ENCODE measurements around the gene NADK. TPM values are rescaled to one million over a fixed set of nuclear protein-coding genes. Genes with fewer than 3 reads are reported as not detected.

The NADK gene
- total RNA-seq, 1 donor from 2014 or later, result 11.5 TPM

GRCh38 chr1:1788136-1788535 lies 9.9 kb upstream of the NADK start:
- Histone ChIP-seq H3K36me3 (ENCODE audit: control insufficient read depth in 3 of 3, insufficient read depth in 3 of 3, low read length in 3 of 3) (peaks cover 49 to 72% (median 60%) of the 10 kb centered on the region in 3 donors), H3K9me3 (ENCODE audit: control insufficient read depth in 3 of 3, low read length in 3 of 3) (no peaks in the 10 kb centered on the region), H3K4me1 (ENCODE audit: control insufficient read depth in 3 of 3, insufficient read depth in 3 of 3, low read length in 3 of 3) (peaks cover 6 to 12% (median 10%) of the 10 kb centered on the region in 3 donors), H3K9ac (ENCODE audit: low read depth in 1 of 3, low read length in 3 of 3) (peak overlapping the region in 1 of 3 donors; percentile 8), H3K27me3 (ENCODE audit: control insufficient read depth in 3 of 3, insufficient read depth in 3 of 3, low read length in 3 of 3) (no peaks in the 10 kb centered on the region), H3K4me3 (ENCODE audit: low read length in 3 of 3) (no peak overlapping the region), H3K27ac (ENCODE audit: low read depth, low read length) (no peak overlapping the region)

GRCh38 chr1:1786836-1787605 lies 8.8 kb upstream of the NADK start:
- H3K27ac ChIP-seq (ENCODE audit: low read depth, low read length), result no peak overlapping the region
- peaks cover 16 to 23% (median 20%) of the 10 kb centered on the region in 3 donors for H3K4me1 ChIP-seq (ENCODE audit: control insufficient read depth in 3 of 3, insufficient read depth in 3 of 3, low read length in 3 of 3)
- H3K9me3 ChIP-seq (ENCODE audit: control insufficient read depth in 3 of 3, low read length in 3 of 3), result no peaks in the 10 kb centered on the region
- H3K27me3 ChIP-seq (ENCODE audit: control insufficient read depth in 3 of 3, insufficient read depth in 3 of 3, low read length in 3 of 3), result no peaks in the 10 kb centered on the region
- H3K36me3 ChIP-seq (ENCODE audit: control insufficient read depth in 3 of 3, insufficient read depth in 3 of 3, low read length in 3 of 3), result peaks cover 48 to 62% (median 58%) of the 10 kb centered on the region in 3 donors
- H3K4me3 ChIP-seq (ENCODE audit: low read length in 3 of 3), result no peak overlapping the region
- no peak overlapping the region for H3K9ac ChIP-seq (ENCODE audit: low read depth in 1 of 3, low read length in 3 of 3)

- Histone ChIP-seq H3K36me3 (ENCODE audit: control insufficient read depth in 3 of 3, insufficient read depth in 3 of 3, low read length in 3 of 3) (peaks cover 39 to 55% (median 49%) of the 10 kb centered on the region in 3 donors), H3K9ac (ENCODE audit: low read depth in 1 of 3, low read length in 3 of 3) (no peak overlapping the region), H3K4me3 (ENCODE audit: low read length in 3 of 3) (no peak overlapping the region), H3K27me3 (ENCODE audit: control insufficient read depth in 3 of 3, insufficient read depth in 3 of 3, low read length in 3 of 3) (peaks cover 0 to 4% (median 3%) of the 10 kb centered on the region in 3 donors), H3K27ac (ENCODE audit: low read depth, low read length) (no peak overlapping the region), H3K4me1 (ENCODE audit: control insufficient read depth in 3 of 3, insufficient read depth in 3 of 3, low read length in 3 of 3) (peaks cover 26 to 36% (median 31%) of the 10 kb centered on the region in 3 donors), H3K9me3 (ENCODE audit: control insufficient read depth in 3 of 3, low read length in 3 of 3) (no peaks in the 10 kb centered on the region)
Observed at GRCh38 chr1:1785666-1786065, 7.4 kb upstream of the NADK start.

- H3K4me3 ChIP-seq (ENCODE audit: low read length in 3 of 3), result no peak overlapping the region
- H3K4me1 ChIP-seq (ENCODE audit: control insufficient read depth in 3 of 3, insufficient read depth in 3 of 3, low read length in 3 of 3), result peaks cover 26 to 43% (median 31%) of the 10 kb centered on the region in 3 donors
- no peaks in the 10 kb centered on the region for H3K9me3 ChIP-seq (ENCODE audit: control insufficient read depth in 3 of 3, low read length in 3 of 3)
- H3K9ac ChIP-seq (ENCODE audit: low read depth in 1 of 3, low read length in 3 of 3), result no peak overlapping the region
- H3K36me3 ChIP-seq (ENCODE audit: control insufficient read depth in 3 of 3, insufficient read depth in 3 of 3, low read length in 3 of 3), result peaks cover 34 to 50% (median 43%) of the 10 kb centered on the region in 3 donors
- no peak overlapping the region for H3K27ac ChIP-seq (ENCODE audit: low read depth, low read length)
- peaks cover 0 to 4% (median 3%) of the 10 kb centered on the region in 3 donors for H3K27me3 ChIP-seq (ENCODE audit: control insufficient read depth in 3 of 3, insufficient read depth in 3 of 3, low read length in 3 of 3)
Observed at GRCh38 chr1:1784933-1785332, 6.7 kb upstream of the NADK start.

- Histone ChIP-seq H3K9me3 (ENCODE audit: control insufficient read depth in 3 of 3, low read length in 3 of 3) (no peaks in the 10 kb centered on the region), H3K36me3 (ENCODE audit: control insufficient read depth in 3 of 3, insufficient read depth in 3 of 3, low read length in 3 of 3) (peaks cover 20 to 36% (median 30%) of the 10 kb centered on the region in 3 donors), H3K27me3 (ENCODE audit: control insufficient read depth in 3 of 3, insufficient read depth in 3 of 3, low read length in 3 of 3) (peaks cover 0 to 4% (median 3%) of the 10 kb centered on the region in 3 donors), H3K9ac (ENCODE audit: low read depth in 1 of 3, low read length in 3 of 3) (no peak overlapping the region), H3K27ac (ENCODE audit: low read depth, low read length) (no peak overlapping the region), H3K4me1 (ENCODE audit: control insufficient read depth in 3 of 3, insufficient read depth in 3 of 3, low read length in 3 of 3) (peaks cover 24 to 48% (median 31%) of the 10 kb centered on the region in 3 donors), H3K4me3 (ENCODE audit: low read length in 3 of 3) (no peak overlapping the region)
Observed at GRCh38 chr1:1783320-1783719, 5.0 kb upstream of the NADK start.

GRCh38 chr1:1782399-1783221 lies 4.3 kb upstream of the NADK start:
- Histone ChIP-seq H3K27ac (ENCODE audit: low read depth, low read length) (no peak overlapping the region), H3K27me3 (ENCODE audit: control insufficient read depth in 3 of 3, insufficient read depth in 3 of 3, low read length in 3 of 3) (peaks cover 0 to 4% (median 3%) of the 10 kb centered on the region in 3 donors), H3K9me3 (ENCODE audit: control insufficient read depth in 3 of 3, low read length in 3 of 3) (no peaks in the 10 kb centered on the region), H3K9ac (ENCODE audit: low read depth in 1 of 3, low read length in 3 of 3) (peak overlapping the region; percentile 23 to 57 (median 43)), H3K4me3 (ENCODE audit: low read length in 3 of 3) (peak overlapping the region; percentile 27 to 54 (median 38)), H3K36me3 (ENCODE audit: control insufficient read depth in 3 of 3, insufficient read depth in 3 of 3, low read length in 3 of 3) (peaks cover 14 to 30% (median 25%) of the 10 kb centered on the region in 3 donors), H3K4me1 (ENCODE audit: control insufficient read depth in 3 of 3, insufficient read depth in 3 of 3, low read length in 3 of 3) (peaks cover 24 to 44% (median 28%) of the 10 kb centered on the region in 3 donors)

GRCh38 chr1:1781526-1781903 lies 3.2 kb upstream of the NADK start:
- H3K27me3 ChIP-seq (ENCODE audit: control insufficient read depth in 3 of 3, insufficient read depth in 3 of 3, low read length in 3 of 3), result peaks cover 0 to 4% (median 3%) of the 10 kb centered on the region in 3 donors
- no peaks in the 10 kb centered on the region for H3K9me3 ChIP-seq (ENCODE audit: control insufficient read depth in 3 of 3, low read length in 3 of 3)
- H3K36me3 ChIP-seq (ENCODE audit: control insufficient read depth in 3 of 3, insufficient read depth in 3 of 3, low read length in 3 of 3), result peaks cover 5 to 19% (median 14%) of the 10 kb centered on the region in 3 donors
- H3K27ac ChIP-seq (ENCODE audit: low read depth, low read length), result no peak overlapping the region
- peaks cover 31 to 53% (median 36%) of the 10 kb centered on the region in 3 donors for H3K4me1 ChIP-seq (ENCODE audit: control insufficient read depth in 3 of 3, insufficient read depth in 3 of 3, low read length in 3 of 3)
- H3K4me3 ChIP-seq (ENCODE audit: low read length in 3 of 3), result no peak overlapping the region
- no peak overlapping the region for H3K9ac ChIP-seq (ENCODE audit: low read depth in 1 of 3, low read length in 3 of 3)

GRCh38 chr1:1780598-1781525 lies 2.6 kb upstream of the NADK start:
- peaks cover 0 to 4% (median 3%) of the 10 kb centered on the region in 3 donors for H3K27me3 ChIP-seq (ENCODE audit: control insufficient read depth in 3 of 3, insufficient read depth in 3 of 3, low read length in 3 of 3)
- H3K36me3 ChIP-seq (ENCODE audit: control insufficient read depth in 3 of 3, insufficient read depth in 3 of 3, low read length in 3 of 3), result peaks cover 0 to 12% (median 8%) of the 10 kb centered on the region in 3 donors
- H3K4me1 ChIP-seq (ENCODE audit: control insufficient read depth in 3 of 3, insufficient read depth in 3 of 3, low read length in 3 of 3), result peaks cover 37 to 59% (median 40%) of the 10 kb centered on the region in 3 donors
- peak overlapping the region; percentile 56 for H3K27ac ChIP-seq (ENCODE audit: low read depth, low read length)
- no peak overlapping the region for H3K4me3 ChIP-seq (ENCODE audit: low read length in 3 of 3)
- H3K9ac ChIP-seq (ENCODE audit: low read depth in 1 of 3, low read length in 3 of 3), result no peak overlapping the region
- H3K9me3 ChIP-seq (ENCODE audit: control insufficient read depth in 3 of 3, low read length in 3 of 3), result no peaks in the 10 kb centered on the region
